Measurements from ENCODE around the gene BTN2A1. TPM values are rescaled to one million over a fixed set of nuclear protein-coding genes. Genes with fewer than 3 reads are reported as not detected.

BTN2A1 gene
- total RNA-seq, 1 experiment from 2014 or later: 11.2 TPM

GRCh38 chr6:26430787-26431186 is 27.0 kb upstream of the BTN2A1 start (continued):
- no peak for TF ChIP-seq SRF (IDR thresholded peaks at IDR 0.05; ENCODE audit: low read depth)
- TF ChIP-seq ELF1 (IDR thresholded peaks at IDR 0.05; ENCODE audit: borderline replicate concordance, low read depth): no peak
- no peak for TF ChIP-seq ZBTB33 (IDR thresholded peaks at IDR 0.05; ENCODE audit: extremely low read depth, insufficient replicate concordance, low read length)
- TF ChIP-seq EZH2 (IDR thresholded peaks at IDR 0.05): no peak

DNA sequence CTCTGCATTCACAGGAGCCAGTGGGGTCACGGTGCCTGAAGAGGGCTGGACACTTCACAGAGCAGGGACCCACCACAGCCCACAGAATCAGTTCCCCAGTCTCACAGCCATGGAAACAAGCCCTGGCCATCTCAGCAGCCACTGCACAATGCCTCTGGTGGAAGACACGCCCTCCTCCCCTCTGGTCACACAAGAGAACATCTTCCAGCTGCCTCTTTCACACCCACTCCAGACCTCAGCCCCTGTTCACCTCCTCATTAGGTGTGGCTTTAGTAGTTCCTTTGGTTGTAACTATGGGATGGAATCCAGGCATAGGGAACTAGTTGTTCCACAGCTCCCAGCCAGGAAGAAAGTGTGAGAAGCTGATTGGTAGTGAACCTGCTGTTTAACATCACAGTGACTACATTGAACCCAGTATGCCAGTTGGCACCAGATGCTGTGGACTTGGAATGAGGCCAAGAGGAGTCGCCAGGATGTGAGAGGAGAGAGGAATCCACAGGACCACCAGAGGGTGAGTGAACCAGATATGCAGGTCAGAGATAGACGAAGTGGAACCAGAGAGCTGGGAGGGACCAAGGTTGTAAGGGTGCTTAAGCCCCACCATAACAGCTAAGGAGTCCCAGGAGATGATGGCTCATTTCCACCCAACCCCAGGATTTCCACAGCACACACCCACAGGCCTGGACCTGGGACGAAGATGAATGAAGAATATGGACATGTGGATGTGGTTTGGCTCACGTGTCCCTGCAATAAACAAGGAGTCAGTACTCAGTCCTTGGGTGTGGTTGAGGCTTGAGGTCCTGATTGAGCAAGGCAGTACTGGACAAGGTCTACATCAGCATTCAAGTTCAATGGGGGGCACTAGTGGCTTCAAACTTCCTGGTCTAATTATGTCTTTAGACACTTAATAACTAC is 26.2 kb upstream of the BTN2A1 start:
- Histone ChIP-seq H3K4me1 (ENCODE audit: control insufficient read depth in 1 of 2, insufficient read depth in 2 of 2, low read length in 2 of 2) (no peaks in the 10 kb centered on the region), H3K27ac (ENCODE audit: low read depth, low read length) (no peak overlapping the region), H4K20me1 (ENCODE audit: insufficient read depth) (no peaks in the 10 kb centered on the region), H3K4me2 (ENCODE audit: low read length) (no peak overlapping the region), H2AFZ (ENCODE audit: low read depth, low read length, poor library complexity, severe bottlenecking) (no peak overlapping the region), H3K9ac (ENCODE audit: low read length) (no peak overlapping the region), H3K4me3 (replicated peaks in 1 of 2; ENCODE audit: low read depth in 1 of 2, low read length in 2 of 2) (no peak overlapping the region), H3K9me2 (ENCODE audit: insufficient read depth) (no peaks in the 10 kb centered on the region), H3K27me3 (ENCODE audit: insufficient read depth, low read length) (no peaks in the 10 kb centered on the region), H3K36me3 (ENCODE audit: control insufficient read depth in 1 of 2, insufficient read depth in 2 of 2, low read length in 2 of 2) (peaks cover 0 to 3% of the 10 kb centered on the region in 2 experiments; a peak in 2 of 4 replicates), H3K79me2 (ENCODE audit: insufficient read depth, low read length) (no peaks in the 10 kb centered on the region), H3K9me3 (ENCODE audit: control insufficient read depth in 1 of 2, insufficient read depth in 1 of 2, low read depth in 1 of 2, low read length in 2 of 2) (peaks cover 0 to 7% of the 10 kb centered on the region in 2 experiments; a peak in 1 of 4 replicates)
- ChIA-PET CTCF (no interaction called here), POLR2A (no interaction called here), RAD21 (ENCODE audit: low non-redundant PET in 1 of 2, low total read pairs in 2 of 2, uncharacterized antibody in 2 of 2, unreplicated experiment in 2 of 2) (no interaction called here)
- DNase-seq (ENCODE audit: low read depth, low spot score) (no peak), ATAC-seq (no peak)
- intact Hi-C loops (cut with micrococcal nuclease): no loop called here
- BruUV-seq (replicated peaks): no TSS peak
- TF ChIP-seq REST (IDR thresholded peaks at IDR 0.05; ENCODE audit: low read depth): no peak
- no peak for TF ChIP-seq EZH2phosphoT487 (IDR thresholded peaks at IDR 0.05; ENCODE audit: borderline replicate concordance)
- TF ChIP-seq, protein P1, sequence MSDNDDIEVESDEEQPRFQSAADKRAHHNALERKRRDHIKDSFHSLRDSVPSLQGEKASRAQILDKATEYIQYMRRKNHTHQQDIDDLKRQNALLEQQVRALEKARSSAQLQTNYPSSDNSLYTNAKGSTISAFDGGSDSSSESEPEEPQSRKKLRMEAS (IDR thresholded peaks at IDR 0.05): no peak
- no peak for TF ChIP-seq ZBTB33 (IDR thresholded peaks at IDR 0.05; ENCODE audit: extremely low read depth, insufficient replicate concordance, low read length)
- no peak for TF ChIP-seq RAD21 (IDR thresholded peaks at IDR 0.05; ENCODE audit: low read depth)
- no peak for TF ChIP-seq SP1 (IDR thresholded peaks at IDR 0.05; ENCODE audit: low read depth)
- TF ChIP-seq ZNF274 (IDR thresholded peaks at IDR 0.05; ENCODE audit: low read depth, low read length): no peak
- no peak for TF ChIP-seq POLR2A (IDR thresholded peaks at IDR 0.05; ENCODE audit: borderline replicate concordance, extremely low read depth, insufficient read depth, insufficient read length)
- TF ChIP-seq TCF7L2 (IDR thresholded peaks at IDR 0.05; ENCODE audit: borderline replicate concordance, extremely low read depth, insufficient read depth, insufficient read length): no peak
- no peak for TF ChIP-seq POLR2AphosphoS5 (IDR thresholded peaks at IDR 0.05; ENCODE audit: low read depth, low read length)
- TF ChIP-seq, protein P2, sequence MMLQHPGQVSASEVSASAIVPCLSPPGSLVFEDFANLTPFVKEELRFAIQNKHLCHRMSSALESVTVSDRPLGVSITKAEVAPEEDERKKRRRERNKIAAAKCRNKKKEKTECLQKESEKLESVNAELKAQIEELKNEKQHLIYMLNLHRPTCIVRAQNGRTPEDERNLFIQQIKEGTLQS (IDR thresholded peaks at IDR 0.05): no peak
- no peak for TF ChIP-seq FOSL1 (IDR thresholded peaks at IDR 0.05; ENCODE audit: low read depth)
